GM12864 (cell line): ENCODE results near the gene TRPC3.

ENCODE experiments used
- DNase-seq: peaks from one replicate; pipeline ENCODE4 v3.0.0-alpha.2; 2011; ENCODE audit warnings: low read depth
- H3K4me3 ChIP-seq: 2 replicates; pipeline ENCODE4 v1.5.1; 2011; ENCODE audit warnings: mild to moderate bottlenecking, low read depth, low read length, control low read depth
- TF ChIP-seq, protein P1 (sequence below): IDR thresholded peaks from 2 replicates; pipeline ENCODE4 v1.5.1; 2011; ENCODE audit warnings: low read depth, mild to moderate bottlenecking, moderate library complexity, low read length, control low read depth, inconsistent platforms; ENCODE audit errors: missing control alignments

TRPC3 gene

DNA sequence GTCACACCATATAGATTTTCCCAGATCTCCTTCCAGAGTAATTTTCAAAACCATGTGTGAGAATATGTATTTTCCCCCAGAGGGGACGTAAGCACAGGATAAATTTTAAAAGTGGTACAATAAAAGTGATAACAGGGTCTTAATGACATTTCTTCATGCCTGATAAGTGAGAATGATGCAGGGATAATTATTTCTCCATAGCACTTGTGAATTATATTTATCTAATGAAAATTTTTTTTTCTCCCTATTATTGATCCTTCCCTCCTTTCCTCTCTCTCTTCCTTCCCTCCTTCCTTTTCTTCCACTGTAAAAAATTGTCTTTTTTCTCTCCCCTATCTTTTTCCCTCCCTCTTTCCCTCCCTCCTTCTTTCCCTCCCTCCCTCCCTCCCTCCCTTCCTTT lies 17.0 kb upstream of the TRPC3 start:
- DNase-seq = no peak
- no peak overlapping the region for H3K4me3 ChIP-seq
- TF ChIP-seq, protein P1, sequence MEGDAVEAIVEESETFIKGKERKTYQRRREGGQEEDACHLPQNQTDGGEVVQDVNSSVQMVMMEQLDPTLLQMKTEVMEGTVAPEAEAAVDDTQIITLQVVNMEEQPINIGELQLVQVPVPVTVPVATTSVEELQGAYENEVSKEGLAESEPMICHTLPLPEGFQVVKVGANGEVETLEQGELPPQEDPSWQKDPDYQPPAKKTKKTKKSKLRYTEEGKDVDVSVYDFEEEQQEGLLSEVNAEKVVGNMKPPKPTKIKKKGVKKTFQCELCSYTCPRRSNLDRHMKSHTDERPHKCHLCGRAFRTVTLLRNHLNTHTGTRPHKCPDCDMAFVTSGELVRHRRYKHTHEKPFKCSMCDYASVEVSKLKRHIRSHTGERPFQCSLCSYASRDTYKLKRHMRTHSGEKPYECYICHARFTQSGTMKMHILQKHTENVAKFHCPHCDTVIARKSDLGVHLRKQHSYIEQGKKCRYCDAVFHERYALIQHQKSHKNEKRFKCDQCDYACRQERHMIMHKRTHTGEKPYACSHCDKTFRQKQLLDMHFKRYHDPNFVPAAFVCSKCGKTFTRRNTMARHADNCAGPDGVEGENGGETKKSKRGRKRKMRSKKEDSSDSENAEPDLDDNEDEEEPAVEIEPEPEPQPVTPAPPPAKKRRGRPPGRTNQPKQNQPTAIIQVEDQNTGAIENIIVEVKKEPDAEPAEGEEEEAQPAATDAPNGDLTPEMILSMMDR = no peak

DNA sequence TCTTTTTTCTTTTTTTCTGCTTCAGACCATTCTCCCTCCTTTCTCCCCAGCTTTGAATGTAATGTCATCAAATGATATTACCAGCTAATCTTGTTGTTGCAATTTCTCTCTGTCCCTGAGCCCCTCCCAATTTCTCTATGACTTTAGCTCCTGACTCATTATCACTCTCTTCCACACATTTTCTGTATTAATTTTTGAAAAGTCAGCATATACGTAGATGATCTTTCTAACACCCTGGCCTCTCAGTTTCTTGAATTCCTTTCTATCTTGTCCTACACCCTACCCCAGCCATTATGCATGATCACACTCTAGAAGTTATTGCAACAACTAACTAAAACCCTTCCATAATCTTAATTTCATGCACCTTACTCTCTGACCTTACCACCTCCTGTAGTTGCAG lies 13.1 kb upstream of the TRPC3 start:
- H3K4me3 ChIP-seq = no peak overlapping the region
- no peak for DNase-seq
- TF ChIP-seq, protein P1 = no peak

DNA sequence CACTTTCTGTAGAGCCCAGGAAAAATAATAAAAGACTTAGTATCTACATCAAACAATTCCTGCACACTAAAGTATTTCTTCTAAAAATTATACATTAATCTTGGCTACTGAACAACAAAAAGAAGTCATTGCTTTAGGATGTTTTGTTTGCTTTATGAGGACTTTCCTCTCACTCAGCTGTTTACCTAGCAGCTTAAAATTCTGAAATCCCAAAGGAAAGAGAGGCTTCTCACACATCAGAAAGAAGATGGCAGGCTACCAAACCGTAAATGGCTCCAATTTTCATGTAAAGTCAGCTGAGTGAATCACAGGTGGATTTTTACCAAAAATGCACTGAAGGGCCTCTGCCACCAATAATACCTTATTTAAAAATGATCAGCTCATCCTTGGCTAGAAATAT lies 9.0 kb upstream of the TRPC3 start:
- TF ChIP-seq, protein P1 = no peak
- no peak for DNase-seq
- H3K4me3 ChIP-seq = no peak overlapping the region

DNA sequence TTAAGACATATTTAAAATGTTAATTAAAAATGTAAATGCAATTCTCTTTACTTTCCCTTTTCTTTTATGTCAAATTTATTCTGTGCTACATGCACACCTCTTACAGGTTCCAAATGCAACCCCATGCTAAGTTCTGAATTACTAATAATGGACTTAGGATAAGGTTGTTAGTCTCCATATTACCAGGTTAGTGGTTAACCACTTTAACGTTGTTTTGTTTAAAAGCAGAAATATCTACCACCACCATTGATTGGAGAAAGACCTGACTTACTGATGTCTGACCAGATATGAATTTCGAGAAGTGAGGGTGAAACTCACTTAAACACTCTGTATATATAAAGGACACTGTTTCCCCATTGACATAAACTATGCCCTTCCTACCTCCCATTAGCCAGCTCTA lies 6.9 kb upstream of the TRPC3 start:
- no peak for DNase-seq
- H3K4me3 ChIP-seq = no peak overlapping the region
- TF ChIP-seq, protein P1 = no peak

DNA sequence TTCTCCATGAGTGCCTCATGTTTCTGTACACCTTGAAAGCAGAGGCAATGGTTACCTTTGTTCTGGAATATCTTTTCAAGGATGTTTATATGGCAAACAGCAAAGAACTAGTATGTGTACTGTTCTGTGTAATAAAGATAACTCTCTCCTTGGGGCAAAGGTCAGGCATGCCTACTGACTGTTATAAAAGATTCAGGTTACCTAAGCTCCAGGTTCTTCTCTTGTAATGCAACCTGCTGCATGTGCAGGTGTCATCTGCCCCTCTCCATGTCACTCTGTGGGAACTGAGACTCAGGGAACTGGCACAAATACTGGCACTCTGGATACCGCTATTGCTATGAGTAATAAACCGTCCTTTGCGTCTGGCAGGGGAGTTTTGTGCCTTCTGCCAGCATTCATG lies 5.4 kb upstream of the TRPC3 start:
- H3K4me3 ChIP-seq = no peak overlapping the region
- DNase-seq = no peak
- TF ChIP-seq, protein P1 = no peak

DNA sequence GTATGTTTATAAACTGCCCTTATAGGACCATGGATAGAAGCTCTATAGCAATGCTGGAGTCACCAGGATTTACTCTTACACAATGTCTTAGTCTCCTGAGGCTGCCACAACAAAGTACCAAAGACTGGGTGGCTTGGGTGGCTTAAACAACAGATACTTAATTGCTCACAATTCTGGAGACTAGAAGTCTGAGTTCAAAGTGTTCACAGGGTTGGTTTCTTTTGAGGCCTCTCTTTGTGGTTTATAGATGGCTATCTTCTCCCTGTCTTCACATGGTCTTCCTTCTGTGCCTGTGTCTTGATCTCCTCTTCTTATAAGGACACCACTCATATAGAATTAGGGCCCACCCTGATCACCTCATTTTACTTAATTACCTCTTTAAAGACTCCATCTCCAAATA lies 2.0 kb upstream of the TRPC3 start:
- no peak for DNase-seq
- TF ChIP-seq, protein P1 = no peak
- no peak overlapping the region for H3K4me3 ChIP-seq

DNA sequence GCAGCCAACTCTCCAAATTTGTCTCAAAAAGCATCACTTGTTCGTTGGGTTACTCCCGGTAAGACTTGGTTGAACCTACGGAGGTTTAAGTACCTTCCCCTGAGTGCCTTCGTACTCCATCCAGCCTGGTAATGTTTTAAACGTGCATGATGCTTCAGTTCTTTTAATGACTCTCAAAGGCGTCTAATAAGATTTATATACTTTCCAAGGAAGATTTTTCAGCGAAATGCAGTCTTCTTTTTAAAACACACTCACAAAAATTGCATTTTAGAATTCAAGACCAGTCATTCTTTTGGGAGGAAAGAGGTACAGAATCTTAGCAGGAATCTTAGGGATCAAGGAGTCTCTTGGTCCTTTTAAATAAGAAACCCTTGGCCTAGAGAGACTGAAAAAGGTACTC lies 430 bp upstream of the TRPC3 start:
- no peak overlapping the region for H3K4me3 ChIP-seq
- DNase-seq = no peak

More for the DNA sequence above, 430 bp upstream of the TRPC3 start:
- TF ChIP-seq, protein P1 = no peak
